Mesendoderm (in vitro differentiated cells): ENCODE results near the gene CASKIN2.
"Not testable (repeated sequence)": the region's sequence is repeated elsewhere in the genome, so short reads cannot be mapped to it uniquely, and the experiment has no call there.

Experiments
- DNase-seq: peaks from one replicate; pipeline ENCODE4 v3.0.0; 2013
- H2AK5ac ChIP-seq: 2 replicates; pipeline ENCODE4 v1.6.1; 2013; ENCODE audit warnings: low read length, inconsistent platforms
- H2BK120ac ChIP-seq: 2 replicates; pipeline ENCODE4 v1.6.1; 2013; ENCODE audit warnings: low read depth, mild to moderate bottlenecking, low read length, moderate library complexity, mixed read lengths
- H2BK15ac ChIP-seq: replicated peaks from 2 replicates; pipeline ENCODE4 v1.6.1; 2013; ENCODE audit warnings: low read depth, mild to moderate bottlenecking, moderate library complexity
- H2BK5ac ChIP-seq: 2 replicates; pipeline ENCODE4 v1.6.1; 2013; ENCODE audit warnings: low read length, inconsistent platforms
- H3K18ac ChIP-seq: 2 replicates; pipeline ENCODE4 v1.6.1; 2013; ENCODE audit warnings: mild to moderate bottlenecking, low read length, mixed read lengths
- H3K23ac ChIP-seq: one replicate; pipeline ENCODE4 v1.6.1; 2013; ENCODE audit warnings: low read length
- H3K27ac ChIP-seq: 2 replicates; pipeline ENCODE4 v1.5.1; 2013; ENCODE audit warnings: low read depth, mild to moderate bottlenecking, inconsistent platforms, low read length, moderate library complexity
- H3K27me3 ChIP-seq: 2 replicates; pipeline ENCODE4 v1.6.1; 2013; ENCODE audit warnings: low read length, control low read depth, mild to moderate bottlenecking, inconsistent platforms; ENCODE audit not compliant: insufficient read depth, poor library complexity
- H3K36me3 ChIP-seq: 2 replicates; pipeline ENCODE4 v1.6.1; 2013; ENCODE audit warnings: low read length, inconsistent platforms; ENCODE audit not compliant: control insufficient read depth, insufficient read depth
- H3K4ac ChIP-seq: one replicate; pipeline ENCODE4 v1.6.1; 2013; ENCODE audit warnings: low read depth, mild to moderate bottlenecking, low read length, moderate library complexity
- H3K4me1 ChIP-seq: 2 replicates; pipeline ENCODE4 v1.6.1; 2013; ENCODE audit warnings: low read depth, low read length, inconsistent platforms; ENCODE audit not compliant: control insufficient read depth
- H3K4me2 ChIP-seq: 2 replicates; pipeline ENCODE4 v1.6.1; 2013; ENCODE audit warnings: low read length
- H3K4me3 ChIP-seq: 2 replicates; pipeline ENCODE4 v1.5.1; 2013; ENCODE audit warnings: mild to moderate bottlenecking, low read length
- H3K56ac ChIP-seq: one replicate; pipeline ENCODE4 v1.6.1; 2013; ENCODE audit warnings: low read length
- H3K79me1 ChIP-seq: 2 replicates; pipeline ENCODE4 v1.6.1; 2013; ENCODE audit warnings: low read length, inconsistent platforms
- H3K79me2 ChIP-seq: 2 replicates; pipeline ENCODE4 v1.6.1; 2013; ENCODE audit warnings: mild to moderate bottlenecking, low read length; ENCODE audit not compliant: control insufficient read depth, insufficient read depth
- H3K9ac ChIP-seq: 2 replicates; pipeline ENCODE4 v1.6.1; 2013; ENCODE audit warnings: low read length, inconsistent platforms
- H4K5ac ChIP-seq: one replicate; pipeline ENCODE4 v1.6.1; 2013; ENCODE audit warnings: low read length
- H4K8ac ChIP-seq: one replicate; pipeline ENCODE4 v1.6.1; 2013; ENCODE audit warnings: low read depth, mild to moderate bottlenecking, control low read depth, low read length, moderate library complexity
- WGBS: extraction: QIAGEN DNeasy Blood & Tissue Kit; methylation state at CpG from one replicate; pipeline ENCODE4 v1.1.7; 2013; ENCODE audit warnings: low lambda C conversion rate, missing lambda C conversion rate; ENCODE audit not compliant: insufficient coverage; ENCODE audit errors: extremely low coverage; 5-methylcytosine and 5-hydroxymethylcytosine counted together

Gene CASKIN2

DNA sequence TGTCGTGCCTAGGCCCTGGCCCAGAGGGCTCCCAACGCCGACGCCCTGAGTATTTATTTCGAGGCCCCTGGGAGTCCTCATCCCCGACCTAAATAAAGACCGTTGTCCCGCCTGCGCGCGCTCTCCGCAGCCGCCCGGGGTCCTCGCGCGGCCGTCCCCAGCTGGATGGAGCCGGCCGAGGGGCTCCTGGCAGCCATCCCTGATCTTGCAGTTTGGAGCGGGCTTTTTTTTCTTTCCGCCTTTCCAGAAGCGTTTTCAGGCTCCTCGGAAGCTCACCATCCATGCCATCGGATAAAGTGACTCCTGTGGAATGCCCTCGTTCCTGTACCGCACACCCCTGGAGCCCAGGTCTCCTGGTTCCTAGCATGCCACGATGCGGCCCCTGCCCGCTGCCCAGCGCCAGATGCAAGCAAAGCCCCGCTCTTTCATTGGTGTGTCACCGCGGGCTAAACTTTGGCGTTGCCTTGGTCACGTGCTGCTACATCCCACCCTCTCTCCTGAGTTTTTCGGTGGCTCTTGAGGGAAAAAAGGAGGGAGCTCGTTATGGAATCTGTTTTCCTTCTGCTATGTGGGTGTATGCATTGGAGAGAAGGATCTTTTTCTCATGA lies 58.2 kb downstream of the CASKIN2 start:
- WGBS = no CpG with 5 or more reads among the region's 38 CpGs
- H3K4me1 ChIP-seq = peaks cover 4% of the 10 kb centered on the region
- no peak overlapping the region for H3K27ac ChIP-seq
- H2BK15ac ChIP-seq = no peak overlapping the region
- H3K56ac ChIP-seq = peak overlapping the region; percentile 93
- DNase-seq = peak; percentile 83
- no peak overlapping the region for H2AK5ac ChIP-seq
- no peaks in the 10 kb centered on the region for H3K79me1 ChIP-seq
- peak overlapping the region; percentile 77 for H3K4ac ChIP-seq
- peak overlapping the region; percentile 52 for H3K4me3 ChIP-seq
- H3K4me2 ChIP-seq = peak overlapping the region; percentile 88
- peak overlapping the region; percentile 72 for H4K5ac ChIP-seq
- H3K27me3 ChIP-seq = no peaks in the 10 kb centered on the region
- peak overlapping the region; percentile 77 for H4K8ac ChIP-seq
- H2BK120ac ChIP-seq = no peak overlapping the region
- H3K9ac ChIP-seq = peak overlapping the region; percentile 94
- no peak overlapping the region for H2BK5ac ChIP-seq
- H3K23ac ChIP-seq = no peak overlapping the region
- H3K18ac ChIP-seq = peak overlapping the region; percentile 84
- no peaks in the 10 kb centered on the region for H3K79me2 ChIP-seq
- H3K36me3 ChIP-seq = no peaks in the 10 kb centered on the region

DNA sequence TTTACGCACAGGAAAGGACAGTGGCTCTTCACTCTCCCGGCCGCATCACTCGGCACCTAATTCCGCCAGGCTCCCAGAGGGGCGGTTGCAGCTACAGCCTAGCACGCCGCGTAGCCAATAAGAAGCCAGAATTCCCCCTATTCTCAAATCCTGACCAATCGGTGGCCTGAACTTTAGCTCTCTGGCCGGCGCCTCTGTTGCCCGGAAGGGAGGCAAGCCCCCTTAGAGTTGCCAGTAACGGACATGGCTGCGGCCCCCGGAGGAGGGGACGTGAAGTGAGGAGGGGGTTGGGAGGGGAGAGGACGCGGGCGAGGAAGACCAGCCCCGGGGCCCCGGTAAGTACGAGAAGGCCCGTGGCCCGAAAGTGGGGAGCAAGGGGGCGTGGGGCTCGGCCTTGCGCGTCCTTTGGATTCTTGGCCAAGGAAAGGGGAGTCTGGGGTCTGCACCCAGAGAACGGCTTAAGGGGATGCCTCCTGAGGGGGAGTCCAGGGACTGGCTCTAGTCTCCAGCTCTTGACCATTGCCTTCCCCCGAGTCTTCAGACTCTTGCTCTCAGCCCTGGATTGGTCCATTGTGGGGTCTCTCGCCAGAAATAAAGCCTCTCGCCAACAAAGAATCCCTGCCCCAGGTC lies 58.8 kb downstream of the CASKIN2 start, which contains the start of gene TMEM94:
Gene TMEM94 (plus strand): TSS at position 219 of the 630 bp plus-strand sequence. CDS start 15,271 bp downstream, outside the sequence.
- Histone ChIP-seq H3K4ac (peak within 1 kb of the TSS; percentile 77), H3K56ac (peak within 1 kb of the TSS; percentile 93), H3K4me2 (peak within 1 kb of the TSS; percentile 88), H3K18ac (peak within 1 kb of the TSS; percentile 84), H3K27me3 (no peaks in the 10 kb centered on the region), H3K79me1 (no peaks in the 10 kb centered on the region), H2BK15ac (no peak within 1 kb of the TSS), H3K36me3 (no peaks in the 10 kb centered on the region), H4K8ac (peak within 1 kb of the TSS; percentile 77), H3K79me2 (no peaks in the 10 kb centered on the region), H4K5ac (peak within 1 kb of the TSS; percentile 72), H3K23ac (no peak within 1 kb of the TSS), H2BK5ac (no peak within 1 kb of the TSS), H2AK5ac (no peak within 1 kb of the TSS), H3K9ac (peak within 1 kb of the TSS; percentile 94), H3K4me3 (peak within 1 kb of the TSS; percentile 52), H2BK120ac (no peak within 1 kb of the TSS), H3K4me1 (peaks cover 4% of the 10 kb centered on the region), H3K27ac (peak within 1 kb of the TSS; percentile 42)
- DNase-seq = peak; percentile 99
- no CpG with 5 or more reads among the region's 33 CpGs for WGBS

DNA sequence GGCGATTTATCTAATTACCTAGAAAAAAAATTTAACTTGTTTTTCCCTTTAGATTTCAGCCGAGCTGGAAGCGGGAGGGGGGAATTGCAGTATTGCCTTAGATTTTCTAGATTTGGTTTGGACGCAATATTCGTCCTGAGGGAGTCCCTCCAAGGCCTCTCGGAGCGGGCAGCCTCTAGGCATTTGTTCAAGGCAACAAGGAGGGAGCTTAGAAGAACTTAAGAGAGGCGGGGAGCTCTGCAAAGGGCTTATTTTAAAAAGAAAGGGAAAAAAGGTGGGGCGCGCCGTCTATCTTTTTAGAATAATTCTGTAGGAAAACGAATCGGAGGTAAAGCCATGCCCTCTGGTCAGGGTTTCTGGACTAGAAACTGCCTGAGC lies 59.3 kb downstream of the CASKIN2 start:
- Histone ChIP-seq H3K4me1 (peaks cover 4% of the 10 kb centered on the region), H3K27me3 (no peaks in the 10 kb centered on the region), H3K4me2 (peak overlapping the region; percentile 10), H3K9ac (peak overlapping the region; percentile 62), H4K5ac (no peak overlapping the region), H2AK5ac (no peak overlapping the region), H3K23ac (no peak overlapping the region), H2BK5ac (no peak overlapping the region), H3K4me3 (no peak overlapping the region), H3K79me1 (no peaks in the 10 kb centered on the region), H4K8ac (no peak overlapping the region), H3K36me3 (no peaks in the 10 kb centered on the region), H3K27ac (peak overlapping the region; percentile 39), H3K4ac (peak overlapping the region; percentile 71), H3K18ac (peak overlapping the region; percentile 47), H2BK15ac (no peak overlapping the region), H2BK120ac (no peak overlapping the region), H3K79me2 (no peaks in the 10 kb centered on the region), H3K56ac (peak overlapping the region; percentile 34)
- DNase-seq = no peak
- no CpG with 5 or more reads among the region's 13 CpGs for WGBS

DNA sequence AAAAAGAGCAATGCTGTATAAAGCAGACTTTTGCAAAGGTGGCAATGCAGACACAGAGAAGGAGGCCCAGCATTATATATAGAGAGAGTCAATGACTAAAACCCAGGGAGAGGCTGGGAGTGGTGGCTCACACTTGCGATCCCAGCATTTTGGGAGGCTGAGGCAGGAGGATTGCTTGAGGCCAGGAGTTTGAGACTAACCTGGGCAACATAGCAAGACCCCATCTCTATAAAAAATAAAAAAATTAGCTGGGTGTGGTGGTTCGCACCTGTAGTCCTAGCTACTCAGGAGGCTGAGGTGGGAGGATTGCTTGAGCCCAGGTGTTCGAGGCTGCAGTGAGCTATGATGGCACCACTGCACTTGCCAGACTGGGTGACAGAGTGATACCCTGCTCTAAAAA lies 60.7 kb downstream of the CASKIN2 start:
- DNase-seq, H3K27ac ChIP-seq, H2AK5ac ChIP-seq, H3K9ac ChIP-seq, H3K23ac ChIP-seq, H3K4me3 ChIP-seq, H4K5ac ChIP-seq, H3K27me3 ChIP-seq, H4K8ac ChIP-seq, H3K36me3 ChIP-seq, H2BK5ac ChIP-seq, H2BK15ac ChIP-seq, H3K79me1 ChIP-seq, H2BK120ac ChIP-seq, H3K4me2 ChIP-seq, H3K56ac ChIP-seq, H3K4me1 ChIP-seq, H3K4ac ChIP-seq, H3K79me2 ChIP-seq, H3K18ac ChIP-seq: not testable (repeated sequence)
- WGBS = no CpG with 5 or more reads among the region's 3 CpGs

DNA sequence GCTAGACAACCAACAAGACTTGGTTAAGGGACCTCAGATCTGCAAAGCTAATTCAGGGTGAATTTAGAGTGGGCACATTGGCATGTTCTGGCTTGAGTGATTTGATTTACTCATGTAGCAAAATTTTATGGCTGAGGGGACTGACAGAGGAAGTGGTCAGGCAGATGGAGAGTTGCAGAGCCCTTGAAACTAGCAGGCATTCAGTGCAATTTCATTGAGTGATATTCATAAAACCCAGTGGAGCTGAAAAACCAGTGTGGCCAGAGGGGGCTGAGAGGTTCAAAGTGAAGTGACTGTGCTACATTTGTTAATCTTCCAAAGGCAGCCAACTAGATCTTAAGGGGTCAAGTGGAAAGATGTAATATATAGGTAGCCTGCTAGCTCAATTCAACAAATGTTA lies 61.1 kb downstream of the CASKIN2 start:
- no peak for DNase-seq
- H3K9ac ChIP-seq = no peak overlapping the region
- no peaks in the 10 kb centered on the region for H3K36me3 ChIP-seq
- no peak overlapping the region for H3K4me2 ChIP-seq
- no peaks in the 10 kb centered on the region for H3K79me1 ChIP-seq
- H2BK5ac ChIP-seq = no peak overlapping the region
- no peak overlapping the region for H2BK15ac ChIP-seq
- H3K4me3 ChIP-seq = no peak overlapping the region
- H4K5ac ChIP-seq = no peak overlapping the region
- H3K4me1 ChIP-seq = peaks cover 4% of the 10 kb centered on the region
- H3K4ac ChIP-seq = no peak overlapping the region
- no peak overlapping the region for H2AK5ac ChIP-seq
- H3K23ac ChIP-seq = no peak overlapping the region
- H3K18ac ChIP-seq = no peak overlapping the region
- no peaks in the 10 kb centered on the region for H3K27me3 ChIP-seq
- no peak overlapping the region for H3K56ac ChIP-seq
- H4K8ac ChIP-seq = no peak overlapping the region
- no peak overlapping the region for H2BK120ac ChIP-seq
- no peaks in the 10 kb centered on the region for H3K79me2 ChIP-seq
- H3K27ac ChIP-seq = no peak overlapping the region
